ENCODE results near the gene OXSR1. TPM values are rescaled to one million over a fixed set of nuclear protein-coding genes. Genes with fewer than 3 reads are reported as not detected.

OXSR1 gene
- 10 to 100 TPM; 16.2 to 24.7 TPM for total RNA-seq
- 1 to 10 TPM; 4.3 to 8.2 TPM for polyA plus RNA-seq

GRCh38 chr3:38164952-38165721 lies at the start of gene OXSR1:
Gene OXSR1, plus strand, starts transcription at chr3:38165537. Its CDS starts 340 bp downstream, at chr3:38165877.
- no peaks in the 10 kb centered on the region for H3K27me3 ChIP-seq (ENCODE audit: control insufficient read depth in 4 of 4, insufficient read depth in 4 of 4, low read length in 3 of 4)
- TF ChIP-seq TAF1 (conservative IDR thresholded peaks at IDR 0.05) = peak; percentile 55
- no peak for TF ChIP-seq FOXA1 (IDR thresholded peaks at IDR 0.05)
- TF ChIP-seq, protein P1, sequence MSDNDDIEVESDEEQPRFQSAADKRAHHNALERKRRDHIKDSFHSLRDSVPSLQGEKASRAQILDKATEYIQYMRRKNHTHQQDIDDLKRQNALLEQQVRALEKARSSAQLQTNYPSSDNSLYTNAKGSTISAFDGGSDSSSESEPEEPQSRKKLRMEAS (IDR thresholded peaks at IDR 0.05) = peak; percentile 74
- no peak for TF ChIP-seq FOXA2 (IDR thresholded peaks at IDR 0.05)
- TF ChIP-seq NR2F2 (IDR thresholded peaks at IDR 0.05) = peak; percentile 71
- peak; percentile 84 to 86 for TF ChIP-seq RXRA (IDR thresholded peaks at IDR 0.05)
- TF ChIP-seq ZBTB33 (IDR thresholded peaks at IDR 0.05) = peak; percentile 74
- no peak for TF ChIP-seq HNF4G (IDR thresholded peaks at IDR 0.05)
- peak in 1 of 2 donors; percentile 50 for TF ChIP-seq RAD21 (IDR thresholded peaks at IDR 0.05)
- TF ChIP-seq JUND (IDR thresholded peaks at IDR 0.05) = peak; percentile 64 to 79
- peak; percentile 90 to 95 for TF ChIP-seq GABPA (IDR thresholded peaks at IDR 0.05 in 1 of 2, conservative IDR thresholded peaks at IDR 0.05 in 1 of 2)
- TF ChIP-seq, protein P2, sequence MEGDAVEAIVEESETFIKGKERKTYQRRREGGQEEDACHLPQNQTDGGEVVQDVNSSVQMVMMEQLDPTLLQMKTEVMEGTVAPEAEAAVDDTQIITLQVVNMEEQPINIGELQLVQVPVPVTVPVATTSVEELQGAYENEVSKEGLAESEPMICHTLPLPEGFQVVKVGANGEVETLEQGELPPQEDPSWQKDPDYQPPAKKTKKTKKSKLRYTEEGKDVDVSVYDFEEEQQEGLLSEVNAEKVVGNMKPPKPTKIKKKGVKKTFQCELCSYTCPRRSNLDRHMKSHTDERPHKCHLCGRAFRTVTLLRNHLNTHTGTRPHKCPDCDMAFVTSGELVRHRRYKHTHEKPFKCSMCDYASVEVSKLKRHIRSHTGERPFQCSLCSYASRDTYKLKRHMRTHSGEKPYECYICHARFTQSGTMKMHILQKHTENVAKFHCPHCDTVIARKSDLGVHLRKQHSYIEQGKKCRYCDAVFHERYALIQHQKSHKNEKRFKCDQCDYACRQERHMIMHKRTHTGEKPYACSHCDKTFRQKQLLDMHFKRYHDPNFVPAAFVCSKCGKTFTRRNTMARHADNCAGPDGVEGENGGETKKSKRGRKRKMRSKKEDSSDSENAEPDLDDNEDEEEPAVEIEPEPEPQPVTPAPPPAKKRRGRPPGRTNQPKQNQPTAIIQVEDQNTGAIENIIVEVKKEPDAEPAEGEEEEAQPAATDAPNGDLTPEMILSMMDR (IDR thresholded peaks at IDR 0.05; ENCODE audit: low read depth, low read length, missing input control) = no peak
- peak in 1 of 2 donors; percentile 66 for TF ChIP-seq HNF4A (conservative IDR thresholded peaks at IDR 0.05)
- peak; percentile 94 for TF ChIP-seq SP1 (IDR thresholded peaks at IDR 0.05)
- TF ChIP-seq REST (IDR thresholded peaks at IDR 0.05) = peak; percentile 25
- peak; percentile 99 for TF ChIP-seq YY1 (IDR thresholded peaks at IDR 0.05)
- peak in 1 of 2 donors; percentile 11 for TF ChIP-seq EGR1 (IDR thresholded peaks at IDR 0.05; ENCODE audit: low read depth in 2 of 2)
- TF ChIP-seq, protein P3, sequence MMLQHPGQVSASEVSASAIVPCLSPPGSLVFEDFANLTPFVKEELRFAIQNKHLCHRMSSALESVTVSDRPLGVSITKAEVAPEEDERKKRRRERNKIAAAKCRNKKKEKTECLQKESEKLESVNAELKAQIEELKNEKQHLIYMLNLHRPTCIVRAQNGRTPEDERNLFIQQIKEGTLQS (IDR thresholded peaks at IDR 0.05) = no peak
- H3K4me3 ChIP-seq (ENCODE audit: low read depth in 1 of 3, low read length in 3 of 3) = peak within 1 kb of the TSS; percentile 85
- H3K9ac ChIP-seq (ENCODE audit: low read depth in 1 of 2, low read length in 2 of 2) = peak within 1 kb of the TSS; percentile 45 to 88
- peaks cover 2 to 11% (median 9%) of the 10 kb centered on the region in 4 donors for H3K4me1 ChIP-seq (ENCODE audit: control insufficient read depth in 4 of 4, insufficient read depth in 4 of 4, low read length in 3 of 4)
- H3K9me3 ChIP-seq (ENCODE audit: control insufficient read depth in 4 of 4, low read length in 3 of 4) = no peaks in the 10 kb centered on the region
- DNase-seq (ENCODE audit: low spot score) = peak; percentile 97
- H3K36me3 ChIP-seq (ENCODE audit: control insufficient read depth in 4 of 4, insufficient read depth in 3 of 4, low read depth in 1 of 4, low read length in 3 of 4) = no peaks in the 10 kb centered on the region
- peak within 1 kb of the TSS; percentile 94 to 97 for H3K27ac ChIP-seq (ENCODE audit: low read depth in 1 of 2, low read length in 2 of 2)
- WGBS = under 1% methylated on average over 57 of the region's 57 CpGs

Data from liver (tissue), 9 donors.